GM04503 (cell line): ENCODE results near the gene BANF1.
"Not testable (repeated sequence)": the region's sequence is repeated elsewhere in the genome, so short reads cannot be mapped to it uniquely, and the experiment has no call there.

Source experiments
- DNase-seq: peaks from one replicate; pipeline ENCODE4 v3.0.0-alpha.2; 2012; ENCODE audit warnings: low read depth

The BANF1 gene

DNA sequence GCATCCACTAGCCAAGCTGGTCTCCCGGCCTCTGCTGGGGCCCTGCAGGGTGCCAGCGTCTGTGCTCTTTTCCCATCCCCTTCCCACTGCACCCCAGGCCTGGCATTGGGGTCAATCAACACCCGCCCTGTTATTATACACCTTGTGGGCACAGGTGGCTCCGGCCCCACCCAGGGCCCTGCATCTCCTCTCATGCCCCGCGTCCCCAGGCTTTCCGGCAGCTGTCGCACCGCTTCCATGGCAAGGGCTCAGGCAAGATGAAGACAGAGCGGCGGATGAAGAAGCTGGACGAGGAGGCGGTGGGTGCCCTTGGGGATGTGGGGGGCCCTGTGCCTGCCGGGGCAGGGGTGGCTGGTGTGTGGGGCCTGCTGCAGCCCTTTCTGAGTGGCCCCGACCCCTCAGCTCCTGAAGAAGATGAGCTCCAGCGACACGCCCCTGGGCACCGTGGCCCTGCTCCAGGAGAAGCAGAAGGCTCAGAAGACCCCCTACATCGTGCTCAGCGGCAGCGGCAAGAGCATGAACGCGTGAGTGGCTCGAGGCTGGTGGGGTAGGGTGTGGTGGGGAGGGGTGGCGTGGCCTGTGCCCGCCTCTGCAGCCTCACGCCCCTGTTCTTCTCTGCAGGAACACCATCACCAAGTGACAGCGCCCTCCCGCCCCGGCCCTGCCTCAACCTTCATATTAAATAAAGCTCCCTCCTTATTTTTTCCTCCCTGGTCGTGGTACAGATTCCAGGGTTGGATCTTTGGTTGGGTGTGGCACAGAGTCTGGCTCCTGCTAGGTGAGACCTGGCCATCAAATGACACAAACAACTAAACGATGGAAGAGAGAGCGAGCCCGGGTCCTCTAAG, 23.7 kb upstream of the BANF1 start:
- no peak for DNase-seq

DNA sequence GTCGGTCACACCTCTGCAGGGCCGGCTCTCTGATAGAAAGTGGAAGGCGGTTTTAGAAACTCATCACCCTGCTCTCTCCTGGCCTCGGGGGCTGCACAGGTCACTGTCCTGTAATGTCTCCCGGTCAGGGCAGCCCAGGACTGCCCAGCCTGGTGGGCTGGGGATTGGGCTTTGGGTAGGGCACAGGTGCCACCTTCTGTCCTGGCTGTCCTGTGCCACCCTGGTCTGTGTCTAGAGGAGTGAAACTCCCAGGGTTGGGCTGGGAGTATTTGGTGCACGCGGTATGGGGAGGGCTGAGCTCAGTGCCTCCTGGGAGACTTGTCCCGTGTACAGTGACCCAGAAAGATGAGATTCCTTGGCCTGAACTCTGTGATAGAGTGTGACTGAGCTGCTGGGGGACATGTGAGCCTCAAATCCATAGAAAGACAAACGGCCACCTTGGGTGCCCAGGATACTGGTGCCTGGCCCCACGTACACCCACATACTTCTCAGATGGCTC, 23.0 kb upstream of the BANF1 start:
- no peak for DNase-seq

DNA sequence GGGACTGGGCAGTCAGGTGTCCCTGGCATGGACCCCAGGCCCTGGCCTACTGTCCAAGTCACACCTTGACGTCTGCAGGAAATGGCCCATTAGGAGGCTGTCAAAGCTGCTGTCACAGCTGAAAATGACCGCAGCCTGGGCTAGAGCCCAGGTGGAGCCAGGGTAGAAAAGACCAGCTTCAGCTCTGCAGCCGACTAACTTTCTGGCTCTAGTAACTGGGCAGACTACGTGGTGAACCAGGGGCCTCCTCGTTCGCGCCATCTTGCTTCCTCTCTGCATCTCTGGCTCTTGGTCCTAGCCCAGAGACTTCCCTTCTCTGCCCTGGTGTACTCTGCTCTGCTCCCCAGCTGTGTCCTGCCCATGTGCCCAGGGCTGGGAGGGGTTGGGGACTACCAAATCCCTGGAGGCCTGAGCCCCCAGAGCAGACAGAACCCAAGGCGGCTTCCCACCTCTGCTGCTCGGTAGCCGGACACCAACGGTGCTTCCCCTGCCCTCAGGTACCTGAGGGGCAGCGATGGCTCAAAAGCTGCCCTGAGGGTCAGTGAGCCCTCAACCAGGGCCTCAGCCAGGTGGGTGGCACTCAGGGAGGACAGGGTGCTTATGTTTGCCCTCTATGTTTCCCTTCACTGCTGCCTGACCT, 21.1 kb upstream of the BANF1 start:
- no peak for DNase-seq

DNA sequence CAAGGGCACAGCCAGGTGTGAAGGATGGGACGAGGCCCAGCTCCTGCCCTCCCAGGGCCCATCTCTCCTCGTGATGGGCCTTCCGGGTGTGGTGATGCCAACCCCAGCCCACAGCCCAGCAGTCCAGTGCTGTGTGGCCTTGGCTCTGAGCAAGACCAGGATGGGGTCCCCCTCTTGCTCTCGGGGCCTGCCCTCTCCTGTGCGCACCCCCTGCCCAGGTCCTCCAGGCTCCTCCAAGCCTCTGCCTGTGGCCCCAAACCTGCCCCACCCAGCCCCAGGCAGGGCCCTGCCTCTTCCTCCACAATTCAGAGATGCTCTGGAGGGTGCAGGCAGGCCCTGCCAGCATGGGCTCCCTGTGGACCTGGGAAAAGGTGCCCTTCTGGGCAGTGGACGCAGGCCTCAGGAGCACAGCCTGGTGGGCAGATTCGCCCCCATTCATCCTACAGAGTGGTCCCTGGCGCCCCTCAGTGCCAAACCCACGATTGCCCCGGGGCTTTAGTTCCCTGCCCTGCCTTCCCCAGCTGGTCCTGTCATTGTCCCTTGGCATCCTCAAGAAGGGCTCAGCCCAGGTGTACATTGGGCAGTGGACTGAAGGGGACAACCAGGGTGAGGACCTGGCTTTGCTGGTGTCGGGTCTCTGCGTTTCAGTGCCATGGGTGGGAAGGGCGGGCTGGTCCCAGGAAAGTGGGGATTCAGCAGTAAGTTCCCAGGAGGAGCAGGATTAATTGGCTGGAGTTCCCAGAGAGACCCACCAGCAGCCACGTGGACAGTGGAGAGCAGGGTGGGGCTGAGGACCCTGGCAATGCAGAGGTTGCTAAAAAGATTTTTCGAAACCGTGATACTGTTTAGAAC, 20.1 kb upstream of the BANF1 start:
- no peak for DNase-seq

DNA sequence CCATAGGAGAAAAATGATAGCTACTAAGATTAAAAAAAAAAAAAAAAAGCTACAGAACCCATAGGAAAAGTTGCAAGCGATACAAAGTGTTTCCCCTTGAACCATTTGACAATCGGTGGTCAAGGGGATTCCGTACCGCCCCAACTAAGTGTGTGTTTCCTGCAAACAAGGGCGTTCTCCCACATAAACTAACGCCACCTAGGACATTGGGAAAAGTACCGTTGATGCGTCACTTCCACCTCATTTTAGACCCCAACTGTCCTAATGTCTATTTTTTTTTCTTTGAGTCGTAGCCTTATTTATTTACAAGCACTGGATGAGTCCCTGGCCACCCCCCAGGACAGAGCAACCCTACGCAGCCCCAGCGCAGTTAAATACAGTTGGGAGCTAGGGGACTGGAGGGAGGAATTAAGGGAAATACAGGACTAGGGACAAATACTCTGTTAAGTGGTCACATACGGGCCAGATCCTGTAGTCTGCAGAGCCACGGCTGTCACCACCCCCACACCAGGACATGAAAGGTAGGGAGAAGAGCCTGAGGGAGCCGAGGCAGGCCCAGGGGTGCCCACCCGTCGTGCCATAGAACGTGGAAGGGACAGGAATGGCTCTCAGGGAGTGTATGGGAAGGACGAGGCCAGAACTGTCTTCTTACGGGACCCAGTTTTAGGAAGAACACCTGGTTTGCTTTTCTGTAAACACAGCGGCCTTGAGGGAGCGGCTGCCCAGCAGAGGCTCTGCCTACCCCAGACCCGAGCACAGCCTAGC, 19.3 kb upstream of the BANF1 start:
- no peak for DNase-seq

DNA sequence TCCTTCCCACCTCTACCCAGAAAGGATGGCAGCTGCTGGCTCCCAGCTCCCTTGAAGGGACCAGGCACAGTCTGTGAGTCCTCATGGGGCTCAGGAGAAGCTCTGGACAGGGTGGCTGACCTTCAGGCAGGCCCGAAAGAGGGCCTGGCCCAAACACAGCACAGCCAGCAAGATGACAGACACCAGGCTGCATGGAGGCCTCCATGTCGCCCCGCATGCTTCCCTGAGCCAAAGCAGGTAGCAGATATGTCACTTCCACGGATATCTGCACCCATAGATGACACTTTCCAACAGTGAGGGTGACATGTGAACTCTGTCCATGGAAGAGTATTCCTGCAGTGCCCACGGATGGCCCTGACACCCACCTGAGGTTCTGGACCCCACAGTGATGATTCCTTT, 18.7 kb upstream of the BANF1 start:
- DNase-seq, result no peak

DNA sequence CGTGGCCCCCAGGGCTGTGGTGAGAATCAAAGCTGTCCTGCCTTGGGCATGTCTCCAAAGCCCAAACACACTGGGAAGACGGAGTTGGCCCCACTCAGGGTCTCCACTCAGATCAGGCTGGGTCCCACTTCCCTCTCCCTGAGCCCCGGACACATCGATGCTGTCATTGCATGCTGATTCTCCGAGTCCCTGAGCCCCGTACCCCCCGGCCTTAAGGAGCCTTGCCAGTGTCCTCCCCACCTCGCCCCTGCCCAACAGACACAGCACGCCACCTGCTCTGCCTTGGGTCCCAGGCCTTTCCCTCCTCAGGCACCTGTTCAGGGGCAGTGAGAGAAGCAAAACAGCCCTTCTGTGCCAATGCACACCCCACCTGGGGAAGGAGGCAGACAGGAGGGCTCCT, 15.0 kb upstream of the BANF1 start:
- DNase-seq, result no peak

DNA sequence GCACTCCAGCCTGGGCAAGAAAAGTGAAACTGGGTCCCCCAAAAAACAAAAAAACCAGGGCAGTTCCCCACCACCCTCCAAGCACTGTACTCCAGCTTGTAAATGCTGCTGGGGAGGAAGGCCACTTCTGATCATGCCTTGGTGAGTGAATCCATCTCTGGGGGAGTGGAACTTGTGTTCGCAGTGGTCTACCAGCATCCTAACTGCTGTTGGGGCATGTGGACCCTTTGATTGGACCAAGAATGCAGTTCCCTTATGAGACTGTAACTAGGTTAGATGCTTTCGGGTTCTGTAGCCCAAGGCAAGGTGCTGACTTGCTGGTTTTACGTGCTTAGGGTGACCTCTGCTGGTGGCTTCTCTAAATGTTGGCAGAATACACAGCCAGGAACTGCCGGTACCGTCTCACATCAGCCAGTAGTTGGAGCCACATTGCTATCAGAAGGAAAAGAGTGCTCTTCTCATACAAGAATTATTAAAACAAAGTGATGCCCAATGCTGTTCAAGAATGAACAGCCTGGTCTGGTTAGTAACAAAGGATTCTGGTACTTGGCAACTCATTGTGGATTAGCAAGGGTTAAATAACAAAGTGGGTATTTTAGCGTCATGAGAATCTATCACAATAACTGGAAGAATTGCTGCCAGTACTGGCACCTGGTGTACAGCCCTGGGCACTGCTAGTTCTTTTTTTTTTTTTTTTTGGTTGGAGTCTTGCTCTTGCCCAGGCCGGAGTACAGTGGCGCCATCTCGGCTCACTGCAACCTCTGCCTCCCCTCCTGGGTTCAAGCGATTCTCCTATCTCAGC, 13.3 kb upstream of the BANF1 start:
- DNase-seq, result peak; percentile 78

DNA sequence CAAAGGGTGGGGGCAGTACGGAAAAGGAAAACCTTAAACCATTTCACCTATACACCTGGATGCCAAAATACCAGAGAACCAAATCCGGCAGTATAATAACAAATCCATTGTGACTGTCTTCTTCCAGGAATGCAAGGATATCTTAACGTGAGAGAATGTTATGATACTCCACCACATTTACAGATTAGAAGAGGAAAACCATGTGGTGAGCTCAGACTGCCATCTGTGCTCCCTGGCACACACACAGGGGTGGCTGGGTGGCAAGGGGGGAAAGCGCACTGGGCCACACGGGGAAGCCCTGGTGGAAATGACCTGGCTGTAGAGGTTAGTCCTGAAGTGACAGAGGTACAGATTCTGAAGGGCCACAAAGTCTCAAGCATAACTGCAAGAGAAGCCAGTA, 10.2 kb upstream of the BANF1 start:
- no peak for DNase-seq

DNA sequence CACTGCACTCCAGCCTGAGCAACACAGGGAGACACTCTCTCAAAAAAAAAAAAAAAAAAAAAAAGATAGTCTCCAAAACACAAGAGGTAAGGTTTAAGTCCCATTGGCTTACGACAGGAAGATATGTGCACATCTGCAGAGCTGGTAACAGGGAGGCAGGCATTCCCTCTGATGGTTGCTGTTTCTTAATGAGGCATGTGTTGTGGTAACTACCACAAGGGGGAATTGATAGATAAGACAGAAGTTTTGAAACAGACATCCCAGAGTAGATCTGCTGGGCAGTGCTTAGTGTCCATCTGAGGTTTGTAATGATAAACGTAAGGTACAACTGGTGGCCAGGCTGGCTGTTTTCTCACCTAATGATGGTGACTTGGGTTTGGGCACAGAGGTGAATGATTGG, 5.0 kb upstream of the BANF1 start:
- no peak for DNase-seq

DNA sequence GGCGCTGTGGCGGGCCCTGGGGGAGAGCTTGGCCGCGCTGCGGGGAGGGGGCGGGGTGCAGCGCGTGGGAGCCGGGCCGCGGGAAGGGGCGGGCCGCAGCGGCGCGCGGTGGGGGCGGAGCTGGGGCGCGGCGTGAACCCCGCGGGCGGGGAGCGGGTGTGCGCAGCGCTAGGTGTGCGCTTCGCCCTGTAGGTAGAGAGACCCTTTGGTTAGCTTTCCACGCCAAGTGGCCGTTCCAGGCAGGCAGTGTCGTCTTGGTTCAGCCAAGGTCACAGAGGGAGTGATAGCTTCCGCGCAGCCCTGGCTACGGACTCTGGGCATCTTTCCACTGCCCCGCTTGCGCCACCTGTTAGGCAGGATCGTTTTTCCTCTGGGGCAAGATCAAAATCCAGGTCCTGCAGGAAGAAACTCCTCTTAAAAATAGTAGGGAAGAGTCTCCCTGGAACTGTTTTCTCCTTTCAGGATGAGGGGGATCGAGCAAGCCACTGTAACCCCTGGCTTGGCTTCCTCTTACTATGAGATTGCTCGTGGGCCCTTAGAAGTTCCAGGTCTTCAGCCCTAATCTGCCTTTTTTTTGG, 434 bp downstream of the BANF1 start:
- no peak for DNase-seq

DNA sequence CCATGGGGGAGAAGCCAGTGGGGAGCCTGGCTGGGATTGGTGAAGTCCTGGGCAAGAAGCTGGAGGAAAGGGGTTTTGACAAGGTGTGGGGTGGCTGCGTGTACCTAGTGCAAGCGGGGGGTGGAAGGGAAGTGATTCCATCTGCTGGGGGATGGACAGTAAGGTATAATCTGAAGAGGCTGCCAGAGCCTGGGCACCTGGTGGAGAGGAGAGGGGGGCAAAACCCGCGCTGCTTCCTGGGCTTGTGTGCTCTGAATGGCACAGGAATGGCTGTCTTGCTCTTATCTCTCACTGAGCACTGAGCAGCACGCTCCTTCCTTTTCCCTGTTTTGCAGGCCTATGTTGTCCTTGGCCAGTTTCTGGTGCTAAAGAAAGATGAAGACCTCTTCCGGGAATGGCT, 988 bp downstream of the BANF1 start:
- DNase-seq, result no peak

DNA sequence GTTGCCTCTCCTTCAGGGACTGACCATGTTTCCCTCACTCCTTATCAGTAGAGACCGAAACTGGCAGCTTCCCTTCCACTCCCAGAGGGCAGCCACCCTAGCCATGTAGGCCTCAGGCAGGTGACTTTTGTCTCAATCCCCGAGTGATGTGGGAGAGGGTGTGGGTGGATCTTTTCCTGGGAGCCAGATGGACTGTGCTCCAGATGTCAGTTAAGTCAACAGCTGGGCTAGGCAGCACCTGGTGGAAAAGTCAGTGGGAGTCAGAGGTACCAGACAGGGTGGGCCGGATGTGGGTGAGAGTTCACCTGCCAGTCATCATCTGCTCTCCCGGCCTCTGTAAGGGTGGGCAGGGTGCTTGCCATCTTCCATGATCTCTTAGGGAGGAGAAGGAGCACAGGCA, 1.9 kb downstream of the BANF1 start:
- no peak for DNase-seq

DNA sequence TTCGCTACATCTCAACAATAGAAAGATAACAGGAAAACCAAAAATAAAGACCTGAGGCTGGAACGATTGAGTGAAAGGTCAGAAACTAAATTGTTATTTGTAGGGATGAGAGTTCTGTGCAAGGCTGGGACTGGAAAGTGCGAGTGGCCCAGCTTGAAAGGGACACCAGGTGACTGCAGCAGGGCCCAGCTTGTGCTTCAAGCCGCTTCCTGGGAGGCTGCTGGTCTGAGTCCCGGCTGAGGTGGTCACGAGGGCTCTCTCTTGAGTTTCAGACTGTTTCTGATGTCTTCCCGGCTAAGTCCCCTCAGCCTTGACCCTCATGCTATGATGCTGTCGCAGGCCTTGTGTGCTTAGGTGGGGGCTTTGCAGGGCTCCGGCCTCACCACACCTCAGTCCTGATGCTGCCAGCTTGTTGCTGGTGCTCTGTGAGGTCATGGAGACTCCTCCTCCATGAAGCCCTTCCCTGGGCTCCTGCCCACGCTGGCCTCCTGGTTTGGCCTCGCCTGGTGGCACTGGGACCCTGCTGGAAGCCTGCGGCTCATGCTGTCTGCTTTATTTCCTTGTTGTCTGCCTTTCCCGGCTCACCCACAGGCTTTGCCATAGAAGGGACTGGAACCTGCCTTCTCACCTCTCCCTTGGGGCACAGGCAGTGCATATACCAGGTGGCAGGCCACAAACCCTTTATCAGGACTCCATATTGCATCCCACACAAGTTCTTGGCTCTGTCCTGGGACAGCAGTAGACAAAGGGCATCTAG, 4.0 kb downstream of the BANF1 start:
- no peak for DNase-seq

DNA sequence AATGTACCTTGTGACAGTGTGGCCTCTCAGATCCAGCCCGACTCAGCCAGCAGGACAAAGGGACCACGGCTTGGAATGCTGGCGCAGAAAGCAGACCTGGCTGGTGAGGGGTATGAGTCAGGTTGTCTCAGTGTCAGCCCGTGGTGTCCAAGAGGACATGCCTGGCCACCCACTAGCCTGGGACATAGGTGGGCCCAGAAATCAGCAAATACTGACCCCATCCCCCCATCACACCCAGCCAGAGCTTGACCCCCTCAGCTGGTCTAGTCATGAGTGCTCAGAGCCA, 4.5 kb downstream of the BANF1 start:
- no peak for DNase-seq

DNA sequence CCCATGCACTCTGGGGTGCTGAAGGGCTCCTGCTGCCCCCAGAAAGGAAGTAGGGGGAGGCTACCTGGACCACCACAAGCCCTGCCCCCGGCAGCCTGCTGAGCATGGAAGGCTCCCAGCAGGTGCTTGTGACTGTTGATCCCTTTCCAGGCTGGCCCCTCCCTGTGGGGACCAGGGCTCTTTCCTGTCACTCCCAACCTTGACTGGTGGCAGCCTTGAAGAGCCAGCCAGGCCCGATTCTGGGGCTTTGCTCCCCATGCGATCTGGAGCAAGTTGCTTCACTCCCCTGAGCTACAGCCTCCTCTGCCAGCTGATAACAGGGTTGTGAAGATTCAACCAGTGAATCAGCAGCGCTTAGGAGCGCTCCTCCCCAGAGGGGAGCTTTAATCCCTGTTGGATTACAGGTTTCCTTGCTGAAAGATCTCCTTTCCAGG, 4.9 kb downstream of the BANF1 start:
- no peak for DNase-seq

DNA sequence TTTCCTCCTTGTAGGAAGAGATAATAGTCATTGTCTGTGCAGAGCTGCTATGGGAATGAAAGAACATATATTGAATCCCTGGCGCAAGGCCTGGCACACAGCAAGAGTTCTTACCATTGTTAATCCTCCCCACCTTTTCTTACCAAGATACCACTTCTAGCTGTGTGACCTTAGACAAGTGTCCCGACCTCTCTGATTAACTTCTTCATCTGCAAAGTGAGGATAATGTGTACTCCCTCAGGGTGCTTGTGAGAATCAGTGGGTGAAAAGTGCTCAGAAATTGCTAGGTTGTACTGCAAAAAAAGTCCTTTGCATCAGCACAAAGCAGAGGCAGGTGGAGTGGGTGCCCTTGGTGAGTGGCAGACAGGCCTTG, 5.8 kb downstream of the BANF1 start:
- no peak for DNase-seq

DNA sequence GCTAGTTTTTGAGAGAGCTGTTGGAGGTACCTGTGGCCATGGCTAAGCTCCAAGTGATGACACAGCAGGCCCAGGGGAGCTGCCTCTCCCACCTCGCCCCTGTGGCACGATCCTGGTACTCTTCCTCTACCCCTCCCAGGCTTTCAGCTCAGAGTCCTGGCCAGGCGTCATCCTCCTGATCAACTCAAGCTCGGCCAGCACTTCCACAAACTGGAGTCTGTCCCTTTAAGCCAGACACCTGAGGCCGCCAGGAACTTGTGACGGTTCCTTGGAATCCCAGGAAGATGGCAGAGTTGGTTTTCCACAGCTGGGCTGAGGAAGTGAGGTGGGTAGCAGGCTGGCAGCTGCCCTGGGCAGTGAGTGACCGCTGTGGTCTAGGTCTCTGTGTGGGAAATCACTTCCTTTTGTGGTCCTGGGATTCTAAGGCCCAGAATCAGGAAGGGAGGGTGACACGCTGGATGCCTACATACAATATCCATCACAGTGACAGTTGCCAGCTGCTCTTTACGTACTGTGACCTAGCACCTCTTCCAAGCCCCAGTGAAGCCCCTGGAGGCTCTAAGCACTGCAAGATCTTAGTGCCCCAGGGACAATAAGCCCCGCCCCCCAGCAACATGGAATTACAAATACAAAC, 6.3 kb downstream of the BANF1 start:
- no peak for DNase-seq

DNA sequence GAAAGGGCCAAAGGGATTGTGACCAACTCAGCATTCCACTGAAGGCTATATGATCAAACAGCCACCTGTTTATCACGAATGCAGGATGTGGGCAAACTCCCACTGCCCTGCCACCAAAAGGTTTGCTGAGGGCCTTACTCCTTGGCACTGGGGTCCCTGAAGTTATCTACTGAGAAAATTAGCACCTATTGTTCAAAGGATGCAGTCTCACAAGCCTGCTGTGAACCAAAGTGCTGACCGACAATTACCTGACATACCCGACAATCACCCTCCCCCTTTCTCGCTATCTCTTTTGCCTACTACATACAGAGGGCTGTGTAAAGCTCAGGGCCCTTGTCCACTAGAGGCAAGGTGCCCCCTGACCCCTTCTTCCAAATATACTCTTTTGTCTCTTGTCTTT, 7.7 kb downstream of the BANF1 start:
- not testable (repeated sequence) for DNase-seq
